ENCODE measurements around the gene PPP1R1C. TPM values are rescaled to one million over a fixed set of nuclear protein-coding genes. Genes with fewer than 3 reads are reported as not detected.
"Not testable (repeated sequence)": the region's sequence is repeated elsewhere in the genome, so short reads cannot be mapped to it uniquely, and the experiment has no call there.

The PPP1R1C gene
- polyA plus RNA-seq, 4 donors, result 0.33 to 2.4 TPM; not detected in 2

DNA sequence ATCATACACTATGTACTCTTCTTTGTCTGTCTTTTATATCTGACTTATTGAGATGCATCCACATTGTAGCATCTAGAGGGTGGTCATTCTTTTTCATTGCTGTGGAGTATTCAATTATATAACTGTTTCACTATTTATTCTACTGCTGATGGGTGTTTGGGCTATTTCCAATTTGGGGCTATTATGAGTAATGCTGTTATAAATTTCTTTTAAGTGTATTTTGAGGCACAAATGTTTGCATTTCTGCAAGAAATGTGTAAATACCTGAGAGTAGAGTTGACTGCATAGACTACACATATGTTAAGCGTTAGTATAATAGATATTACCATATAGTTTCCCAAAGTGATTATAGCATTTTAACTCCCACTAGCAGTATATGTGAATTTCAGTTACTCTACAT, 26.9 kb upstream of the PPP1R1C start:
- DNase-seq, result no peak
- Histone ChIP-seq H3K9me3 (ENCODE audit: control insufficient read depth in 2 of 2, insufficient read depth in 1 of 2, low read depth in 1 of 2, low read length in 1 of 2) (no peaks in the 10 kb centered on the region), H3K36me3 (ENCODE audit: control insufficient read depth in 3 of 3, insufficient read depth in 2 of 3, low read depth in 1 of 3, low read length in 3 of 3) (no peaks in the 10 kb centered on the region), H3K27me3 (ENCODE audit: control insufficient read depth in 3 of 3, insufficient read depth in 3 of 3, low read length in 3 of 3) (no peaks in the 10 kb centered on the region), H3K4me3 (ENCODE audit: low read depth in 1 of 3, low read length in 3 of 3) (no peak overlapping the region), H3K27ac (ENCODE audit: low read depth in 1 of 3, low read length in 2 of 3) (no peak overlapping the region), H3K4me1 (ENCODE audit: control insufficient read depth in 3 of 3, insufficient read depth in 2 of 3, low read depth in 1 of 3, low read length in 2 of 3) (peaks cover 3 to 4% (median 3%) of the 10 kb centered on the region in 3 donors)
- WGBS, 3 donors, result 91 to 95% (median 93%) methylated on average over 1 of the region's 1 CpG
- no peak for FAIRE-seq

DNA sequence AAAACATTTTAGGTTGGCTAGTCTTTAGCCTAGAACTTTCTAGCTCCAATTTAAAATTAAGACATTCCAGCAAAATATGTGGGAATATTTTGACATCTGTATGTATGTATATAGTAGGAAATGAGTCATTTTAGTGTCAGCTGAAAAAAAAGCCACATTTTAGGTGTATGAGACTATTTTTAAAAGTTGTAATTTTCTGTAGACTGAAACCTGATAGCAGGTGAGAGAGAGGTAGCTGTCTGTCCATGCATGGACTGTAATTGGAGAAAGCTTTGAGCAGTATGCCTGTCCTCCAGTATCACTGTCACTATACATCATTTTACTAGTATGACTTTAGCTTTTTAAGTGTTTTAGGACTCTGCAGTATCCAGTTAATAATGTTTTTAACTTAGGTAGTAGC, 26.1 kb upstream of the PPP1R1C start:
- no peaks in the 10 kb centered on the region for H3K36me3 ChIP-seq (ENCODE audit: control insufficient read depth in 3 of 3, insufficient read depth in 2 of 3, low read depth in 1 of 3, low read length in 3 of 3)
- H3K27me3 ChIP-seq (ENCODE audit: control insufficient read depth in 3 of 3, insufficient read depth in 3 of 3, low read length in 3 of 3), result no peaks in the 10 kb centered on the region
- no peak overlapping the region for H3K4me3 ChIP-seq (ENCODE audit: low read depth in 1 of 3, low read length in 3 of 3)
- no peak for DNase-seq
- H3K4me1 ChIP-seq (ENCODE audit: control insufficient read depth in 3 of 3, insufficient read depth in 2 of 3, low read depth in 1 of 3, low read length in 2 of 3), result peaks cover 0 to 4% (median 3%) of the 10 kb centered on the region in 3 donors
- H3K9me3 ChIP-seq (ENCODE audit: control insufficient read depth in 2 of 2, insufficient read depth in 1 of 2, low read depth in 1 of 2, low read length in 1 of 2), result no peaks in the 10 kb centered on the region
- FAIRE-seq, result no peak
- no peak overlapping the region for H3K27ac ChIP-seq (ENCODE audit: low read depth in 1 of 3, low read length in 2 of 3)

DNA sequence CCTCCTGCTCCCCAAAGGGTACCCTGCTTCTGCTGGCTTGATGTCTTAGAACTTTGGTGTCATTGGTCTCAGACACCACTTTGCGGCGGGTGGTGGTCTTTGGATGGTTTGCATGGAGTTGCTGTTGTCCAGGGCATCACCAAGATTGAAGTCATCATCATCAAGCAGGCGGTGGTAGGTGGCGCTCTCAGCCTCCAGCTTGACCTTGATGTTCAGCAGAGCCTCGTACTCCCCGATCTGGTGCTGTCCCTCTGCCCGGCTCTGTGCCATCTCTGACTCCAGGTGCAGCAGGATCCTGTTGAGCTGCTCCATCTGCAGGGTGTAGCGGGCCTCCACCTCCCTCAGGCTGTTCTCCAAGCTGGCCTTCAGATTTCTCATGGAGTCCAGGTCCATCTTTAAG, 24.5 kb upstream of the PPP1R1C start:
- H3K27ac ChIP-seq (ENCODE audit: low read depth in 1 of 3, low read length in 2 of 3); DNase-seq; H3K9me3 ChIP-seq (ENCODE audit: control insufficient read depth in 2 of 2, insufficient read depth in 1 of 2, low read depth in 1 of 2, low read length in 1 of 2); H3K36me3 ChIP-seq (ENCODE audit: control insufficient read depth in 3 of 3, insufficient read depth in 2 of 3, low read depth in 1 of 3, low read length in 3 of 3); H3K4me1 ChIP-seq (ENCODE audit: control insufficient read depth in 3 of 3, insufficient read depth in 2 of 3, low read depth in 1 of 3, low read length in 2 of 3); FAIRE-seq; H3K4me3 ChIP-seq (ENCODE audit: low read depth in 1 of 3, low read length in 3 of 3); H3K27me3 ChIP-seq (ENCODE audit: control insufficient read depth in 3 of 3, insufficient read depth in 3 of 3, low read length in 3 of 3): not testable (repeated sequence)
- 91 to 96% (median 92%) methylated on average over 8 of the region's 8 CpGs for WGBS, 3 donors

DNA sequence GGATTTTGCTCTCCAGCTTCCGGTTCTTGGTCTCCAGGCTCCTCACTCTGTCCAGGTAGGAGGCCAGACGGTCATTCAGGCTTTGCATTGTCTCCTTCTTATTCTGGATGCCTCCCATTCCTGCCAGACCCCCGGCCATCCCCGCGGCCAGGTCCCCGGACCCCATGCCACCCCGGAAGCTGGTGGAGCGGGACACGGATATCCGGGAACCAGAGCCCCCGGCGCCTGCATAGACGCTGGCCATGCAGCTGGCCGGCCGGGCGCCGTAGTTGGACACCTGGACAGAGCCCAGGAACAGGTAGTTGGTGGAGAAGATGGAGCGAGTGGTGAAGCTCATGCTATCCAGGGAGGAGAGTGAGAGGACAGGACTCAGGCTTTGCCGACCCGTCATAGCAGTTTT, 23.5 kb upstream of the PPP1R1C start:
- FAIRE-seq, result no peak
- no peak overlapping the region for H3K4me3 ChIP-seq (ENCODE audit: low read depth in 1 of 3, low read length in 3 of 3)
- DNase-seq, result no peak
- no peak overlapping the region for H3K27ac ChIP-seq (ENCODE audit: low read depth in 1 of 3, low read length in 2 of 3)
- peaks cover 0 to 4% (median 3%) of the 10 kb centered on the region in 3 donors for H3K4me1 ChIP-seq (ENCODE audit: control insufficient read depth in 3 of 3, insufficient read depth in 2 of 3, low read depth in 1 of 3, low read length in 2 of 3)
- H3K9me3 ChIP-seq (ENCODE audit: control insufficient read depth in 2 of 2, insufficient read depth in 1 of 2, low read depth in 1 of 2, low read length in 1 of 2), result no peaks in the 10 kb centered on the region
- no peaks in the 10 kb centered on the region for H3K27me3 ChIP-seq (ENCODE audit: control insufficient read depth in 3 of 3, insufficient read depth in 3 of 3, low read length in 3 of 3)
- 96 to 97% (median 96%) methylated on average over 20 of the region's 20 CpGs for WGBS, 3 donors
- no peaks in the 10 kb centered on the region for H3K36me3 ChIP-seq (ENCODE audit: control insufficient read depth in 3 of 3, insufficient read depth in 2 of 3, low read depth in 1 of 3, low read length in 3 of 3)

DNA sequence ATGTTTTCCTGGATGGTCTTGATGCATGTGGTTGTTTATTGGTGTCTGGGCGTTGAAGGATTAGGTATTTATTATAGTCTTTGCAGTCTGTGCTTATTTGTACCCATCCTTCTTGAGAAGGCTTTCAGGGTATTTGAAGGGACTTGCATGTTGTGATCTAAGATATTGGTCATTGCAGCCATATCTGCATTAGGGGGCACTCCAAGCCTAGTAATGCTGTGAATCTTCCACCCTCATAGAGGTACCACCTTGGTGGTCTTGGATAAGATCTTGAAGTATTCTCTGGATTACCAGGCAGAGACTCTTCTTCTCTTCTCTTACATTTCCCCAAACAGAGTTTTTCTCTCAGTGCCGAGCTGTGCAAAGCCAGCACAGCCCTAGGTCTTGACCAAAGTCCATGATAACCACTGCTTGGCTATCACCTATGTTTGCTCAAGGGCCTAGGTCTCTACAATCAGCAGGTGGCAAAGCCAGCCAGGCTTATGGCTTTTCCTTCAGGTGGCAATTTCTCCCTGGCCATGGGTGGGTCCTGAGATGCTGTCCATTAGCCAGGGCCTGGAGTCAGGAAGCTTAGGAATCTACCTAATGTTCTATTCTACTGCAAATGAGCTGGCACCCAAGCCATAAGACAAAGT, 15.4 kb upstream of the PPP1R1C start:
- DNase-seq, result peak; percentile 18 to 68
- Histone ChIP-seq H3K9me3 (ENCODE audit: control insufficient read depth in 2 of 2, insufficient read depth in 1 of 2, low read depth in 1 of 2, low read length in 1 of 2) (no peaks in the 10 kb centered on the region), H3K4me3 (ENCODE audit: low read depth in 1 of 3, low read length in 3 of 3) (no peak overlapping the region), H3K4me1 (ENCODE audit: control insufficient read depth in 3 of 3, insufficient read depth in 2 of 3, low read depth in 1 of 3, low read length in 2 of 3) (no peaks in the 10 kb centered on the region), H3K36me3 (ENCODE audit: control insufficient read depth in 3 of 3, insufficient read depth in 2 of 3, low read depth in 1 of 3, low read length in 3 of 3) (no peaks in the 10 kb centered on the region), H3K27me3 (ENCODE audit: control insufficient read depth in 3 of 3, insufficient read depth in 3 of 3, low read length in 3 of 3) (no peaks in the 10 kb centered on the region), H3K27ac (ENCODE audit: low read depth in 1 of 3, low read length in 2 of 3) (no peak overlapping the region)
- no peak for FAIRE-seq
- 46 to 71% (median 49%) methylated on average over 2 of the region's 2 CpGs for WGBS, 3 donors

DNA sequence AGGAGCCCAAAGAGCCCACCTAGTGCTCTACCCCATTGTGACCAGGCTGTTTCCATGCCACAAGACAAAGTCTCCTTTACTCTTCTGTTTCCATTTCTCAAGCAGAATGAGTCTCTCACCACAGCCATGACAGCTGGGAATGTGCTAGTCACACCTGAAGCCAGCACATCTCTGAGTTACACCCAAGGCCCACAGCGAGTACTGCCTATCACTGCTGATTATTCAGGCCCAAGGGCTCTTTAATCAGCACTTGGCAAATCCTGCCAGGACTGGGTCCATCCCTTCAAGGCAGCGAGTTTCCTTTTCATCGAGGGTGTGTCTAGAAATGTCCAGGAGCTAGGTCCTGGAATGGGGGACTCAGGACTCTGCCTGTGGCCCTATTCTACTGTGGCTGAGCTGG, 14.6 kb upstream of the PPP1R1C start:
- WGBS, 3 donors, result 78 to 86% (median 82%) methylated on average over 3 of the region's 3 CpGs
- FAIRE-seq (no peak), DNase-seq (peak in 1 of 2 donors; percentile 26)
- Histone ChIP-seq H3K27ac (ENCODE audit: low read depth in 1 of 3, low read length in 2 of 3) (no peak overlapping the region), H3K36me3 (ENCODE audit: control insufficient read depth in 3 of 3, insufficient read depth in 2 of 3, low read depth in 1 of 3, low read length in 3 of 3) (no peaks in the 10 kb centered on the region), H3K4me1 (ENCODE audit: control insufficient read depth in 3 of 3, insufficient read depth in 2 of 3, low read depth in 1 of 3, low read length in 2 of 3) (no peaks in the 10 kb centered on the region), H3K4me3 (ENCODE audit: low read depth in 1 of 3, low read length in 3 of 3) (no peak overlapping the region), H3K27me3 (ENCODE audit: control insufficient read depth in 3 of 3, insufficient read depth in 3 of 3, low read length in 3 of 3) (no peaks in the 10 kb centered on the region), H3K9me3 (ENCODE audit: control insufficient read depth in 2 of 2, insufficient read depth in 1 of 2, low read depth in 1 of 2, low read length in 1 of 2) (no peaks in the 10 kb centered on the region)

DNA sequence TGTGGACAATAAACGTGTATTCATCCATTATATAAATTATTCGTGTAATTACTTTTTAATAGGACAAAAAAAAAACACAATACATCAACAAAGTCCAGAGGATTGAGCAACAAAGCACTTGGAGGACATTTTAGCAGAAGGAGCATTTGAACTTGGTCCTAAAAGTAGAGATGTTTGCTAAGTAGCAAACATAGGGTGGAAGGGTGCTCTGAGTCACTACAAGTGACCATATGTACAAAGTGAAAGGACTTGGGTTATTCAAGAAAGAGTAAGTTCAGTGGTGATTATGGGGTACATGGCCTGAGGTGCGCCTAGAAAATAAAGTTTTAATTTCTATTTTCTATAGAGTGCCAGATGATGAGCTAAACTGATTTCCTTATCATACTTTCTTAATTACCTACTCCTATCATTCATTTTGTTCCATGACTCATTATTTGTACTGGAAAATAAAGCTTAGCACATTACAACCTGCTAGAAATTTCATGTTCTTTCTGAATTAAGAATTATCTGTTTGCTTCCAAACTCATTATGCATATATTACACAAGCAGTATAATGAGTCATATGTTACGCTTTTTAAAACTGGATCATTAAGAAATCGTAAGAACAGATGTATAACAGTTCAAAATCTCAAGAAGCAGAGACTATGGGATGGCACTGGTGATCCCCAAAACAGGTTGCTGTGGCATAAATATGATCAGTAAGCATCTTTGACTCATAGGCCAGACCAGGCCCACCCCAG, 13.1 kb upstream of the PPP1R1C start:
- Histone ChIP-seq H3K4me1 (ENCODE audit: control insufficient read depth in 3 of 3, insufficient read depth in 2 of 3, low read depth in 1 of 3, low read length in 2 of 3) (no peaks in the 10 kb centered on the region), H3K9me3 (ENCODE audit: control insufficient read depth in 2 of 2, insufficient read depth in 1 of 2, low read depth in 1 of 2, low read length in 1 of 2) (no peaks in the 10 kb centered on the region), H3K36me3 (ENCODE audit: control insufficient read depth in 3 of 3, insufficient read depth in 2 of 3, low read depth in 1 of 3, low read length in 3 of 3) (no peaks in the 10 kb centered on the region), H3K4me3 (ENCODE audit: low read depth in 1 of 3, low read length in 3 of 3) (no peak overlapping the region), H3K27me3 (ENCODE audit: control insufficient read depth in 3 of 3, insufficient read depth in 3 of 3, low read length in 3 of 3) (no peaks in the 10 kb centered on the region), H3K27ac (ENCODE audit: low read depth in 1 of 3, low read length in 2 of 3) (no peak overlapping the region)
- 83 to 86% (median 86%) methylated on average over 5 of the region's 5 CpGs for WGBS, 3 donors
- FAIRE-seq, result no peak
- DNase-seq, result no peak

DNA sequence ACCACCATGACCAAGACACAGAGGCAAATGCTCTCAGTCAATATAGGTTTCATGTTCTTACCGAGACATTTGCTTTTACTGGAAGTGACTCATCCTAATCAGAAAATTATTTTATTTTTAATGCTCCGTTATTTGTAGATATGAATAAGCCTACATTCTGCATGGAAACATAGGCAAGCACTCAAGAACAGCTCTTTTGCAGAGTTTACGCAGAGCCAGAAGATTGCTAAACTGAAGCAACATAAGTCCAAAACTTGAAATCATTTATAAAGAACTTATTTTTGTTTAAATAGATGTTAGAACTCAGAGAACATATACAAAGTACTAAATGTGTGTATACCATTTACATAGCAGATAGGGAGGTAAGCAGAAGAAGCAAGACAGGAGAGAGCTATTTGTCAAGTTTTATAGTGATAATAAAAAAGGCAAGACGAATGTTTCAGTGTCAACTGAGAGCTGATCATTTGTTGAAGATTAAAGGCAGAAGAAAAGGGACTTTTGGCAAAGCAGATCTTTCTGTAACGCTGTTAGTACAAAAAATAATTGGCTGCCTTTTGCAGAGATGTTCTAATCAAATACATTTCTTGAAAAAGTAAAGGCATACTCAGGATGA, 12.4 kb upstream of the PPP1R1C start:
- no peaks in the 10 kb centered on the region for H3K27me3 ChIP-seq (ENCODE audit: control insufficient read depth in 3 of 3, insufficient read depth in 3 of 3, low read length in 3 of 3)
- DNase-seq, result no peak
- H3K9me3 ChIP-seq (ENCODE audit: control insufficient read depth in 2 of 2, insufficient read depth in 1 of 2, low read depth in 1 of 2, low read length in 1 of 2), result no peaks in the 10 kb centered on the region
- no peak overlapping the region for H3K27ac ChIP-seq (ENCODE audit: low read depth in 1 of 3, low read length in 2 of 3)
- WGBS, 3 donors, result 68 to 78% (median 74%) methylated on average over 5 of the region's 5 CpGs
- H3K4me3 ChIP-seq (ENCODE audit: low read depth in 1 of 3, low read length in 3 of 3), result no peak overlapping the region
- H3K36me3 ChIP-seq (ENCODE audit: control insufficient read depth in 3 of 3, insufficient read depth in 2 of 3, low read depth in 1 of 3, low read length in 3 of 3), result no peaks in the 10 kb centered on the region
- H3K4me1 ChIP-seq (ENCODE audit: control insufficient read depth in 3 of 3, insufficient read depth in 2 of 3, low read depth in 1 of 3, low read length in 2 of 3), result no peaks in the 10 kb centered on the region
- FAIRE-seq, result no peak
